Measurements from ENCODE around the gene LSM4. TPM values are rescaled to one million over a fixed set of nuclear protein-coding genes. Genes with fewer than 3 reads are reported as not detected.
A peak's percentile ranks its signal among the peaks of the same experiment; 100 is the strongest.

The LSM4 gene
- total and polyA plus RNA-seq, 10 of the 15 experiments (the other 5 are each of a cell fraction or from before 2014, with no cell fraction given), result 12.6 to 652 (median 217) TPM

GRCh38 chr19:18339723-18340122, 16.8 kb upstream of the LSM4 start:
- ChIA-PET SMC1A (ENCODE audit: uncharacterized antibody, unreplicated experiment) (interaction anchor here (0.8 to 3.8 kb wide), 10 partner anchors 10 to 79 kb away, joined by 3 to 42 read pairs (median 6); partner anchors contain the start of genes JUND, LSM4 and SSBP4), CTCF (interaction anchor here (0.7 to 3.3 kb wide), 18 partner anchors 9 to 131 kb away, joined by 3 to 56 read pairs (median 4); partner anchors contain the start of genes GDF15, JUND, LRRC25 and LSM4), POLR2A (interaction anchor here (0.6 to 6.0 kb wide), 14 partner anchors 9 to 248 kb away, joined by 3 to 46 read pairs (median 4); partner anchors contain the start of genes JUND and SSBP4), RAD21 (ENCODE audit: unreplicated experiment) (interaction anchor here (0.6 to 3.1 kb wide), 10 partner anchors 11 to 136 kb away, joined by 3 to 31 read pairs (median 4); partner anchors contain the start of genes JUND, LSM4 and RAB3A)
- TF ChIP-seq RAD21 (IDR thresholded peaks at IDR 0.05; ENCODE audit: insufficient read depth, low read depth, low read length) (peak; percentile 26), CTCF (IDR thresholded peaks at IDR 0.05 in 2 of 3, conservative IDR thresholded peaks at IDR 0.05 in 1 of 3; ENCODE audit: control insufficient read depth in 2 of 3, extremely low read depth in 1 of 3, insufficient read depth in 1 of 3, low read depth in 3 of 3, low read length in 3 of 3) (peak; percentile 21 to 30 (median 27); a peak in 3 of 6 replicates), IRF5 (IDR thresholded peaks at IDR 0.05; ENCODE audit: borderline replicate concordance) (no peak), SMC3 (IDR thresholded peaks at IDR 0.05; ENCODE audit: borderline replicate concordance, low read length) (peak; percentile 29; the same call in 1 of the 2 replicates)
- H3K4me2 ChIP-seq (ENCODE audit: control insufficient read depth, insufficient read depth), result peak overlapping the region; percentile 99
- H3K4me3 ChIP-seq, result peak overlapping the region; percentile 79; the same call in 1 of the 2 replicates
- H3K27ac ChIP-seq (ENCODE audit: control insufficient read depth, insufficient read depth), result no peak overlapping the region
- BruUV-seq (replicated peaks), result no TSS peak
- intact Hi-C loops (cut with micrococcal nuclease; ENCODE audit: unreplicated experiment), result loop anchor here (2.0 to 5.0 kb wide), 2 partner anchors 62 to 69 kb away; no protein-coding TSS in a partner anchor
- in situ Hi-C loops (cut with MboI), result loop anchor here (5.0 kb wide), 1 partner anchor 68 kb away; no protein-coding TSS in a partner anchor
- no peaks in the 10 kb centered on the region for H4K20me1 ChIP-seq (ENCODE audit: control insufficient read depth, insufficient read depth)
- peak overlapping the region; percentile 32 for H2AFZ ChIP-seq (ENCODE audit: control insufficient read depth, low read depth, low read length)
- H3K79me2 ChIP-seq (ENCODE audit: control insufficient read depth, insufficient read depth, low read length), result peaks cover 11% of the 10 kb centered on the region
- peaks cover 0 to 3% of the 10 kb centered on the region in 2 experiments; a peak in 1 of 4 replicates for H3K36me3 ChIP-seq (ENCODE audit: control insufficient read depth in 2 of 2, insufficient read depth in 2 of 2, low read length in 1 of 2)
- H3K9ac ChIP-seq (ENCODE audit: control insufficient read depth, insufficient read depth, low read length), result no peak overlapping the region
- no peak for FAIRE-seq
- ATAC-seq, result peak; percentile 28
- no peaks in the 10 kb centered on the region for H3K27me3 ChIP-seq (replicated peaks in 1 of 2; ENCODE audit: control insufficient read depth in 2 of 2, insufficient read depth in 2 of 2, low read length in 1 of 2)
- no peaks in the 10 kb centered on the region for H3K9me3 ChIP-seq (replicated peaks; ENCODE audit: control insufficient read depth, insufficient read depth, low read length)
- peaks cover 14% of the 10 kb centered on the region for H3K4me1 ChIP-seq (ENCODE audit: control insufficient read depth, insufficient read depth, low read length)
- WGBS (ENCODE audit: insufficient coverage, insufficient replicate concordance, low lambda C conversion rate, missing lambda C conversion rate), result 58% methylated on average over 6 of the region's 6 CpGs
- DNase-seq (ENCODE audit: low read depth, low spot score), result no peak
